Esophagus (tissue), 2 donors: ENCODE data around the gene ARHGAP24. TPM values are rescaled to one million over a fixed set of nuclear protein-coding genes. Genes with fewer than 3 reads are reported as not detected.

Experiments
- H3K27ac ChIP-seq, 2 donors: one replicate each; pipeline ENCODE4 v1.5.1; 2013; ENCODE audit warnings: low read depth in 2 of 2, mild to moderate bottlenecking in 2 of 2, inconsistent platforms in 1 of 2, low read length in 1 of 2, moderate library complexity in 1 of 2
- H3K27me3 ChIP-seq, 2 donors: one replicate each; pipeline ENCODE4 v1.6.1; 2013; ENCODE audit warnings: low read length in 2 of 2, control low read depth in 1 of 2, mild to moderate bottlenecking in 1 of 2; ENCODE audit not compliant: insufficient read depth in 2 of 2, control insufficient read depth in 1 of 2
- H3K36me3 ChIP-seq, 2 donors: one replicate each; pipeline ENCODE4 v1.6.1; 2013; ENCODE audit warnings: low read length in 1 of 2; ENCODE audit not compliant: control insufficient read depth in 2 of 2, insufficient read depth in 2 of 2
- H3K4me1 ChIP-seq, 2 donors: one replicate each; pipeline ENCODE4 v1.6.1; 2013; ENCODE audit warnings: low read length in 1 of 2; ENCODE audit not compliant: control insufficient read depth in 2 of 2, insufficient read depth in 2 of 2
- H3K4me3 ChIP-seq, 2 donors: one replicate each; pipeline ENCODE4 v1.5.1; 2013; ENCODE audit warnings: low read length in 2 of 2, mild to moderate bottlenecking in 2 of 2, low read depth in 1 of 2, moderate library complexity in 1 of 2
- H3K9me3 ChIP-seq, 2 donors: one replicate each; pipeline ENCODE4 v1.6.1; 2013; ENCODE audit warnings: mild to moderate bottlenecking in 2 of 2, low read depth in 1 of 2, low read length in 1 of 2, moderate library complexity in 1 of 2; ENCODE audit not compliant: control insufficient read depth in 2 of 2, insufficient read depth in 1 of 2
- WGBS, 2 donors: extraction: QIAGEN DNeasy Blood & Tissue Kit; methylation state at CpG; one replicate each; pipeline ENCODE4 v1.1.7; 2013; 5-methylcytosine and 5-hydroxymethylcytosine counted together
- polyA plus RNA-seq, 2 donors: library from polyadenylated mRNA; stranded (reverse); fragments of 200-250 nt; gene quantifications; one replicate each; pipeline ENCODE4 v1.2.3, GENCODE V29; 2013
- donor health status: healthy with polysubstance abuse.
- donor health status: Bipolar disorder and iron deficiency.

ARHGAP24 gene
- polyA plus RNA-seq, 2 donors, result 2.0 to 2.8 TPM

GRCh38 chr4:85870298-85871083 is 395.5 kb downstream of the ARHGAP24 start:
- H3K36me3 ChIP-seq, result no peaks in the 10 kb centered on the region
- WGBS, 2 donors, result 81 to 93% methylated on average over 2 of the region's 2 CpGs
- H3K9me3 ChIP-seq, result no peaks in the 10 kb centered on the region
- H3K27me3 ChIP-seq, result no peaks in the 10 kb centered on the region
- H3K4me3 ChIP-seq, result no peak overlapping the region
- H3K27ac ChIP-seq, result no peak overlapping the region
- H3K4me1 ChIP-seq, result no peaks in the 10 kb centered on the region

GRCh38 chr4:85873566-85873965 is 398.6 kb downstream of the ARHGAP24 start:
- Histone ChIP-seq H3K4me3 (no peak overlapping the region), H3K4me1 (no peaks in the 10 kb centered on the region), H3K9me3 (no peaks in the 10 kb centered on the region), H3K27me3 (no peaks in the 10 kb centered on the region), H3K36me3 (no peaks in the 10 kb centered on the region), H3K27ac (no peak overlapping the region)
- 79 to 85% methylated on average over 1 of the region's 1 CpG for WGBS, 2 donors

DNA sequence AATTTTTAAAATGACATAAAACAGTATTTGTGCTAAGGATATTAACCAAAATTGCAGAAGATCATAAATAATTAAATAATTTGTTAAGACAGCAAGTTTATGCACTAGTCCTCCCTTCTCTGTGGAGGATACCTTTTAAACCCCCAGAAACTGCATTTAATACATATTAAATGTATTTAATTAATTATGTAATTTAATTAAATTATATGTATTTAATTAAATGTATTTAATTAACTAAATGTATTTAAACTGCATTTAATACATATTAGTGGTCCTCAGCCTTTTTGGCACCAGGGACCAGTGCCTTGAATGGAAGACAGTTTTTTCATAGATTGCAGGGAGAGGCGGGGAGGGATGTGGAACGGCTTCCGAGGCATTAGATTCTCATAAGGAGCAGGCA is 404.6 kb downstream of the ARHGAP24 start:
- H3K27ac ChIP-seq, result no peak overlapping the region
- H3K36me3 ChIP-seq, result no peaks in the 10 kb centered on the region
- H3K4me3 ChIP-seq, result no peak overlapping the region
- WGBS, 2 donors, result 94 to 97% methylated on average over 3 of the region's 3 CpGs
- no peaks in the 10 kb centered on the region for H3K27me3 ChIP-seq
- no peaks in the 10 kb centered on the region for H3K9me3 ChIP-seq
- H3K4me1 ChIP-seq, result no peaks in the 10 kb centered on the region

- H3K36me3 ChIP-seq, result no peaks in the 10 kb centered on the region
- H3K27me3 ChIP-seq, result no peaks in the 10 kb centered on the region
- H3K27ac ChIP-seq, result no peak overlapping the region
- H3K4me3 ChIP-seq, result no peak overlapping the region
- 100% methylated on average over 1 of the region's 1 CpG for WGBS, 2 donors
- no peaks in the 10 kb centered on the region for H3K4me1 ChIP-seq
- no peaks in the 10 kb centered on the region for H3K9me3 ChIP-seq
Observed at GRCh38 chr4:85883180-85883579, 408.2 kb downstream of the ARHGAP24 start.

DNA sequence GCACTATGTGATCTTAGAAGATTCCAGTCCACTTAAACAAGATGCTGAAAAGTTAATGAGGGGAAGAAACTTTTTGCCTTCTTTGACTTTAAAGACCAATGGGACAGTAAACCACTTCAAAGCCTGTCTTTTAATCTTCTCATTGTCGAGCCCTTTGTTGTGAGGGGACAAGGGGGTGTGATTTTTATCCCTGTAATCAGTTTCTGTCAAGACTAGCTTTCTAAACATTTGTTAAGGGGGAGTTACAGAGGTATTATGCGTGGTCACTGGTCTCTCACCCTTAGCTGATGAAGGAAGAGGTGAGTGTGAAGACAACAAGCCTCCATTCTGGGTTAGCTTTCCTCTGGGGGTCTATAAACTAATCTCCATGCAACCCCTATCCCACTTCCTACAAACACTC is 409.3 kb downstream of the ARHGAP24 start:
- H3K27me3 ChIP-seq, result no peaks in the 10 kb centered on the region
- WGBS, 2 donors, result 58 to 65% methylated on average over 2 of the region's 2 CpGs
- no peak overlapping the region for H3K27ac ChIP-seq
- no peaks in the 10 kb centered on the region for H3K9me3 ChIP-seq
- no peak overlapping the region for H3K4me3 ChIP-seq
- no peaks in the 10 kb centered on the region for H3K36me3 ChIP-seq
- H3K4me1 ChIP-seq, result no peaks in the 10 kb centered on the region

GRCh38 chr4:85886665-85887064 is 411.7 kb downstream of the ARHGAP24 start:
- WGBS, 2 donors, result 96 to 99% methylated on average over 1 of the region's 1 CpG
- no peaks in the 10 kb centered on the region for H3K27me3 ChIP-seq
- H3K36me3 ChIP-seq, result no peaks in the 10 kb centered on the region
- no peaks in the 10 kb centered on the region for H3K9me3 ChIP-seq
- H3K4me3 ChIP-seq, result no peak overlapping the region
- no peak overlapping the region for H3K27ac ChIP-seq
- H3K4me1 ChIP-seq, result no peaks in the 10 kb centered on the region

DNA sequence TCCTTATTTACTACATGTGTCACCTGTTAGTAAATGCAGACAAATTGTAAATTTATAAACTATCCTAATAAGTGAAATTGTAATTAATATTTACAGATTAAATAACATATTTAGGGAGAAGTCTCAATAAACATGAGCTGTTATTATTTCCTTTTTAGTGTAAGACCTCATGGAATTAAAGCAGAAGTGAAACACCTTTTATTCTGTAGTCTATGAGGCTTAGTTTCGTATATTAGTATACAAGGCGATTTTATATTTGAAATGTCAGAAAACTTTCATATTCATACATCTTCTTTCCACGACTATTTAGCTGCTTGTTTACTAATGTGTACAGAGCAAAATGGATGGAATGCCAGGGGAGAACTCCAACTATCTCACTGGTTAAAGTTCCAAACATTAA is 414.4 kb downstream of the ARHGAP24 start:
- H3K27ac ChIP-seq, result no peak overlapping the region
- H3K9me3 ChIP-seq, result no peaks in the 10 kb centered on the region
- H3K27me3 ChIP-seq, result no peaks in the 10 kb centered on the region
- H3K4me1 ChIP-seq, result no peaks in the 10 kb centered on the region
- WGBS, 2 donors, result 70 to 82% methylated on average over 3 of the region's 3 CpGs
- H3K36me3 ChIP-seq, result no peaks in the 10 kb centered on the region
- H3K4me3 ChIP-seq, result no peak overlapping the region

DNA sequence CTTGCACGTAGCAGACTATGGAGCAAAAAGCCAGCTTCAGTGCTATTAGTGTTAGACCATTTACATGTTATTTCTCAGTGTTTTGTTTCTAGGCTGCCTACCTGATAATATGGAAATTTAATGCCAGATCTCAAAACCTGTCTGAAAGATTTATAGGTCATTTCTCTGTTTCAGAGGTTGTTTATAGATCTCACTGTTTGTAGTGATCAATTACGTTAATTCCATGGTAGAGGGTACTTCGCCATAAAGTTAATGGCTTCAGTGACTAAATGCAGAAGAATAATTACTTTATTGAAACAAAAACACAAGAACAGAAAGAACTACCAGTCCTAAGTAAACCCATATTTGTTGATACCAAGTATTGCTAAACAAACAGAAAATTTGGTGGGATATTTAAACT is 420.8 kb downstream of the ARHGAP24 start:
- no peaks in the 10 kb centered on the region for H3K27me3 ChIP-seq
- H3K4me3 ChIP-seq, result no peak overlapping the region
- no peaks in the 10 kb centered on the region for H3K4me1 ChIP-seq
- 94 to 95% methylated on average over 3 of the region's 3 CpGs for WGBS, 2 donors
- no peak overlapping the region for H3K27ac ChIP-seq
- H3K9me3 ChIP-seq, result no peaks in the 10 kb centered on the region
- H3K36me3 ChIP-seq, result no peaks in the 10 kb centered on the region

- H3K36me3 ChIP-seq, result no peaks in the 10 kb centered on the region
- H3K4me1 ChIP-seq, result no peaks in the 10 kb centered on the region
- H3K4me3 ChIP-seq, result no peak overlapping the region
- 82 to 85% methylated on average over 4 of the region's 4 CpGs for WGBS, 2 donors
- no peak overlapping the region for H3K27ac ChIP-seq
- H3K9me3 ChIP-seq, result no peaks in the 10 kb centered on the region
- H3K27me3 ChIP-seq, result no peaks in the 10 kb centered on the region
Observed at GRCh38 chr4:85898231-85898630, 423.3 kb downstream of the ARHGAP24 start.

DNA sequence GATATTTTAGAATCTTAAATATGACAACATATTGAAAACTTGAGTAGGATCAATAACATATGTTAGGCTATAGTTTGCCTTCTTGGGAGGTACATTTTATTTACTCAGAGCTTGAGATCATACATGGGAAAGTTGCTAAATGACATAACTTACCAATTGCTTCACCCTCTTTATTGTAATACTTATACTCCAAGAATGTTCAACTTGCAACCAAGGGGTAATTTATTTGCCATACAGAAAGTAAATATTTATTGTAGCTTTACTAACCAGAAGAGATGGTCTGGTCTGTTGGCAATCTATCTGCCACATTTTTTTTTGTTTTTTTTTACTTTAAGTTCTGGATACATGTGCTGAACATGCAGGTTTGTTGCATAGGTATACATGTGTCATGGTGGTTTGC is 426.6 kb downstream of the ARHGAP24 start:
- H3K9me3 ChIP-seq, result no peaks in the 10 kb centered on the region
- no peak overlapping the region for H3K4me3 ChIP-seq
- no peaks in the 10 kb centered on the region for H3K4me1 ChIP-seq
- H3K27me3 ChIP-seq, result no peaks in the 10 kb centered on the region
- no peak overlapping the region for H3K27ac ChIP-seq
- no peaks in the 10 kb centered on the region for H3K36me3 ChIP-seq
